KOPT-K1 (cell line): ENCODE data around the gene LMAN1L.

ENCODE experiments used
- H3K27ac ChIP-seq: fragments of 200-600 bp; sonication (generic); 2 replicates; pipeline ENCODE4 v1.5.1; 2016; ENCODE audit warnings: antibody characterized with exemption, mild to moderate bottlenecking, low read depth, low read length; ENCODE audit not compliant: poor library complexity, severe bottlenecking
- H3K36me3 ChIP-seq: fragments of 200-600 bp; sonication (generic); 2 replicates; pipeline ENCODE4 v1.5.1; 2017; ENCODE audit warnings: antibody characterized with exemption, mild to moderate bottlenecking, low read length, moderate library complexity; ENCODE audit not compliant: insufficient read depth
- H3K9me3 ChIP-seq: fragments of 200-600 bp; sonication (generic); 2 replicates; pipeline ENCODE4 v1.5.1; 2017; ENCODE audit warnings: antibody characterized with exemption, low read length, mild to moderate bottlenecking; ENCODE audit not compliant: insufficient read depth, poor library complexity, severe bottlenecking

Gene LMAN1L

GRCh38 chr15:74788042-74788682 lies 24.5 kb upstream of the LMAN1L start:
- peak overlapping the region; percentile 98 for H3K27ac ChIP-seq
- peaks cover 40% of the 10 kb centered on the region for H3K36me3 ChIP-seq
- no peaks in the 10 kb centered on the region for H3K9me3 ChIP-seq

- H3K27ac ChIP-seq = peak overlapping the region; percentile 98
- peaks cover 40% of the 10 kb centered on the region for H3K36me3 ChIP-seq
- H3K9me3 ChIP-seq = no peaks in the 10 kb centered on the region
Observed at GRCh38 chr15:74788683-74789151, 23.9 kb upstream of the LMAN1L start.

GRCh38 chr15:74789171-74789631 lies 23.4 kb upstream of the LMAN1L start:
- peak overlapping the region; percentile 98 for H3K27ac ChIP-seq
- H3K9me3 ChIP-seq = no peaks in the 10 kb centered on the region
- H3K36me3 ChIP-seq = peaks cover 40% of the 10 kb centered on the region

GRCh38 chr15:74789741-74790079 lies 22.9 kb upstream of the LMAN1L start:
- no peaks in the 10 kb centered on the region for H3K9me3 ChIP-seq
- H3K27ac ChIP-seq = peak overlapping the region; percentile 98
- peaks cover 43% of the 10 kb centered on the region for H3K36me3 ChIP-seq

- H3K36me3 ChIP-seq = peaks cover 49% of the 10 kb centered on the region
- H3K9me3 ChIP-seq = no peaks in the 10 kb centered on the region
- peak overlapping the region; percentile 98 for H3K27ac ChIP-seq
Observed at GRCh38 chr15:74790080-74790916, 22.3 kb upstream of the LMAN1L start.

- H3K9me3 ChIP-seq = no peaks in the 10 kb centered on the region
- H3K27ac ChIP-seq = peak overlapping the region; percentile 98
- peaks cover 55% of the 10 kb centered on the region for H3K36me3 ChIP-seq
Observed at GRCh38 chr15:74791007-74791406, 21.6 kb upstream of the LMAN1L start.

- Histone ChIP-seq H3K9me3 (no peaks in the 10 kb centered on the region), H3K27ac (no peak overlapping the region)
Observed at GRCh38 chr15:74791667-74792066, 21.0 kb upstream of the LMAN1L start.

GRCh38 chr15:74792227-74793016 lies 20.2 kb upstream of the LMAN1L start:
- Histone ChIP-seq H3K27ac (peak overlapping the region; percentile 5), H3K36me3 (peaks cover 55% of the 10 kb centered on the region)

More at GRCh38 chr15:74791667-74792066, 21.0 kb upstream of the LMAN1L start:
- peaks cover 55% of the 10 kb centered on the region for H3K36me3 ChIP-seq

GRCh38 chr15:74793135-74794028 lies 19.3 kb upstream of the LMAN1L start:
- H3K9me3 ChIP-seq = no peaks in the 10 kb centered on the region
- H3K36me3 ChIP-seq = peaks cover 64% of the 10 kb centered on the region
- H3K27ac ChIP-seq = peak overlapping the region; percentile 5

More at GRCh38 chr15:74792227-74793016, 20.2 kb upstream of the LMAN1L start:
- H3K9me3 ChIP-seq = no peaks in the 10 kb centered on the region

GRCh38 chr15:74794248-74794969 lies 18.2 kb upstream of the LMAN1L start:
- Histone ChIP-seq H3K9me3 (no peaks in the 10 kb centered on the region), H3K36me3 (peaks cover 74% of the 10 kb centered on the region), H3K27ac (no peak overlapping the region)

- H3K9me3 ChIP-seq = no peaks in the 10 kb centered on the region
- peaks cover 76% of the 10 kb centered on the region for H3K36me3 ChIP-seq
- H3K27ac ChIP-seq = no peak overlapping the region
Observed at GRCh38 chr15:74794970-74795349, 17.7 kb upstream of the LMAN1L start.

GRCh38 chr15:74795966-74796625 lies 16.5 kb upstream of the LMAN1L start:
- H3K27ac ChIP-seq = no peak overlapping the region
- no peaks in the 10 kb centered on the region for H3K9me3 ChIP-seq

More at GRCh38 chr15:74795966-74796625, 16.5 kb upstream of the LMAN1L start:
- peaks cover 77% of the 10 kb centered on the region for H3K36me3 ChIP-seq
